ENCODE measurements around the gene EFEMP2. TPM values are rescaled to one million over a fixed set of nuclear protein-coding genes. Genes with fewer than 3 reads are reported as not detected.
A peak's percentile ranks its signal among the peaks of the same experiment; 100 is the strongest.

The EFEMP2 gene
- total and polyA plus RNA-seq, 10 of the 15 experiments (the other 5 are each of a cell fraction or from before 2014, with no cell fraction given): 0.24 to 13.2 (median 1.3) TPM; not detected in 1

DNA sequence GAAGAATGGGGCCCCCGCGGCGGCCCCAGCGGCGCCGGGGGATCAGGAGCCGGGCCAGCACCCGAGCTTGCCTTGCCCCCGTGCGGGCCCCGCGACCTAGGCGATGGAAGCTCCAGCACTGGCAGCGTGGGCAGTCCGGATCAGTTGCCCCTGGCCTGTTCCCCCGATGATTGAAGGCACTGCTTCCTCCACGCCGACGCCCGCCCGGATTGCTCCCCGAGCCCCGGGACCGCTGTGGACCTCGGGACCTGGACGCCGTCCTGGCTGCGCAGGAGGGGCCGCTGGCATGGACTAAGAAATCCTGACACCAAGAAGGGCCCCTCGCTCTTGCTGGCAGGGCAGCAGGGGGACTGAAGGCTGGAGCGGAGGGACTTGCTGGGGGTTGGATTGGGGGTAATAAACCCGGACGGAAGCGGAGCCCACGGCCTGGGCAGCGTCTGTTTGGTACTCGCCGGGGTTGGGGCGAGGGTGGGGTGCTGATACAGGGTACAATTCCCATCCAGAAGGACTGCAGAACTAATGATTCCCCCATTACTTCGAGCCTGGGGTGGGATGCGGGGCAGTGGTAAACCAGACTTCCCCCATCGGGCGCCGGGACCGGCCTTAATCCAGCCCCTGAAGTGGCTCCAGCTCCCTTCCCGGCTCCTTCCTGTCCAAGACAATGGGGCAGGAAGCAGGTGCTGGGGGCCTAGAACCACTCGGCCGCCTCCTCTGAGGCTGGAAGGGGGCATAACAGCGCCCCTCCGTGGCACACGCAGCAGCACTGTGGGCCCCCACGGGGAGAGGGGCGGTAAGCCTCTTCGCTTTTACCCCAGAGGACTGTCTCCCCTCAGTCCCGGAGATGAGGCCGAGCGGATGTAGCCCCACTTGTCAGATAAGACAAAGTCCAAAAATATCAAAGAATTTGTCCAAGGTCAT is 18.9 kb upstream of the EFEMP2 start (continued):
- TF ChIP-seq, protein P1, sequence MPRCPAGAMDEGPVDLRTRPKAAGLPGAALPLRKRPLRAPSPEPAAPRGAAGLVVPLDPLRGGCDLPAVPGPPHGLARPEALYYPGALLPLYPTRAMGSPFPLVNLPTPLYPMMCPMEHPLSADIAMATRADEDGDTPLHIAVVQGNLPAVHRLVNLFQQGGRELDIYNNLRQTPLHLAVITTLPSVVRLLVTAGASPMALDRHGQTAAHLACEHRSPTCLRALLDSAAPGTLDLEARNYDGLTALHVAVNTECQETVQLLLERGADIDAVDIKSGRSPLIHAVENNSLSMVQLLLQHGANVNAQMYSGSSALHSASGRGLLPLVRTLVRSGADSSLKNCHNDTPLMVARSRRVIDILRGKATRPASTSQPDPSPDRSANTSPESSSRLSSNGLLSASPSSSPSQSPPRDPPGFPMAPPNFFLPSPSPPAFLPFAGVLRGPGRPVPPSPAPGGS (IDR thresholded peaks at IDR 0.05; ENCODE audit: borderline replicate concordance, insufficient read depth, low read depth, low read length, poor library complexity, severe bottlenecking): no peak
- 0 out of 2 replicates have a peak, but pooled peaks have one; percentile 39 for TF ChIP-seq YY1 (IDR thresholded peaks at IDR 0.05; ENCODE audit: low read depth, low read length)
- TF ChIP-seq, protein P2, sequence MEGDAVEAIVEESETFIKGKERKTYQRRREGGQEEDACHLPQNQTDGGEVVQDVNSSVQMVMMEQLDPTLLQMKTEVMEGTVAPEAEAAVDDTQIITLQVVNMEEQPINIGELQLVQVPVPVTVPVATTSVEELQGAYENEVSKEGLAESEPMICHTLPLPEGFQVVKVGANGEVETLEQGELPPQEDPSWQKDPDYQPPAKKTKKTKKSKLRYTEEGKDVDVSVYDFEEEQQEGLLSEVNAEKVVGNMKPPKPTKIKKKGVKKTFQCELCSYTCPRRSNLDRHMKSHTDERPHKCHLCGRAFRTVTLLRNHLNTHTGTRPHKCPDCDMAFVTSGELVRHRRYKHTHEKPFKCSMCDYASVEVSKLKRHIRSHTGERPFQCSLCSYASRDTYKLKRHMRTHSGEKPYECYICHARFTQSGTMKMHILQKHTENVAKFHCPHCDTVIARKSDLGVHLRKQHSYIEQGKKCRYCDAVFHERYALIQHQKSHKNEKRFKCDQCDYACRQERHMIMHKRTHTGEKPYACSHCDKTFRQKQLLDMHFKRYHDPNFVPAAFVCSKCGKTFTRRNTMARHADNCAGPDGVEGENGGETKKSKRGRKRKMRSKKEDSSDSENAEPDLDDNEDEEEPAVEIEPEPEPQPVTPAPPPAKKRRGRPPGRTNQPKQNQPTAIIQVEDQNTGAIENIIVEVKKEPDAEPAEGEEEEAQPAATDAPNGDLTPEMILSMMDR (IDR thresholded peaks at IDR 0.05 in 2 of 3, conservative IDR thresholded peaks at IDR 0.05 in 1 of 3; ENCODE audit: control insufficient read depth in 2 of 3, extremely low read depth in 1 of 3, insufficient read depth in 1 of 3, low read depth in 3 of 3, low read length in 3 of 3): peak; percentile 54 to 58 (median 54)
- TF ChIP-seq RCOR1 (conservative IDR thresholded peaks at IDR 0.05; ENCODE audit: low read depth, low read length): no peak
- TF ChIP-seq FOXM1 (IDR thresholded peaks at IDR 0.05; ENCODE audit: low read depth, low read length): no peak
- TF ChIP-seq MEF2A (IDR thresholded peaks at IDR 0.05; ENCODE audit: insufficient read depth, low read depth, low read length): no peak
- 0 out of 2 replicates have a peak, but pooled peaks have one; percentile 27 for TF ChIP-seq MTA2 (IDR thresholded peaks at IDR 0.05; ENCODE audit: low read depth)
- 0 out of 2 replicates have a peak, but pooled peaks have one; percentile 54 for TF ChIP-seq LARP7 (IDR thresholded peaks at IDR 0.05)
- TF ChIP-seq TBL1XR1 (IDR thresholded peaks at IDR 0.05; ENCODE audit: low read depth, low read length): no peak
- TF ChIP-seq EGR1 (IDR thresholded peaks at IDR 0.05; ENCODE audit: borderline replicate concordance in 1 of 2, low read depth in 2 of 2, low read length in 2 of 2): no peak
- no peak for TF ChIP-seq CREB1 (IDR thresholded peaks at IDR 0.05; ENCODE audit: low read depth)
- TF ChIP-seq YBX1 (IDR thresholded peaks at IDR 0.05): no peak
- peak; percentile 66 for TF ChIP-seq EED (IDR thresholded peaks at IDR 0.05; ENCODE audit: low read depth)
- peak; percentile 64 for TF ChIP-seq IKZF1 (conservative IDR thresholded peaks at IDR 0.05)
- TF ChIP-seq BACH1 (IDR thresholded peaks at IDR 0.05; ENCODE audit: borderline replicate concordance): 0 out of 2 replicates have a peak, but pooled peaks have one; percentile 28
- no peak for TF ChIP-seq SIN3A (IDR thresholded peaks at IDR 0.05; ENCODE audit: low read depth, low read length)
- TF ChIP-seq PAX8 (IDR thresholded peaks at IDR 0.05): no peak
- TF ChIP-seq NBN (IDR thresholded peaks at IDR 0.05): no peak
- TF ChIP-seq RELA (IDR thresholded peaks at IDR 0.05; ENCODE audit: borderline replicate concordance, partially characterized antibody): no peak
- 0 out of 2 replicates have a peak, but pooled peaks have one; percentile 14 for TF ChIP-seq SMC3 (IDR thresholded peaks at IDR 0.05; ENCODE audit: borderline replicate concordance, low read length)
- peak; percentile 31; the same call in 1 of the 2 replicates for TF ChIP-seq PAX5 (IDR thresholded peaks at IDR 0.05; ENCODE audit: borderline replicate concordance, low read depth, low read length)
- TF ChIP-seq MEF2B (IDR thresholded peaks at IDR 0.05; ENCODE audit: partially characterized antibody, poor library complexity, severe bottlenecking): no peak
- TF ChIP-seq BRCA1 (IDR thresholded peaks at IDR 0.05; ENCODE audit: low read depth, low read length): no peak
- TF ChIP-seq, protein P3, sequence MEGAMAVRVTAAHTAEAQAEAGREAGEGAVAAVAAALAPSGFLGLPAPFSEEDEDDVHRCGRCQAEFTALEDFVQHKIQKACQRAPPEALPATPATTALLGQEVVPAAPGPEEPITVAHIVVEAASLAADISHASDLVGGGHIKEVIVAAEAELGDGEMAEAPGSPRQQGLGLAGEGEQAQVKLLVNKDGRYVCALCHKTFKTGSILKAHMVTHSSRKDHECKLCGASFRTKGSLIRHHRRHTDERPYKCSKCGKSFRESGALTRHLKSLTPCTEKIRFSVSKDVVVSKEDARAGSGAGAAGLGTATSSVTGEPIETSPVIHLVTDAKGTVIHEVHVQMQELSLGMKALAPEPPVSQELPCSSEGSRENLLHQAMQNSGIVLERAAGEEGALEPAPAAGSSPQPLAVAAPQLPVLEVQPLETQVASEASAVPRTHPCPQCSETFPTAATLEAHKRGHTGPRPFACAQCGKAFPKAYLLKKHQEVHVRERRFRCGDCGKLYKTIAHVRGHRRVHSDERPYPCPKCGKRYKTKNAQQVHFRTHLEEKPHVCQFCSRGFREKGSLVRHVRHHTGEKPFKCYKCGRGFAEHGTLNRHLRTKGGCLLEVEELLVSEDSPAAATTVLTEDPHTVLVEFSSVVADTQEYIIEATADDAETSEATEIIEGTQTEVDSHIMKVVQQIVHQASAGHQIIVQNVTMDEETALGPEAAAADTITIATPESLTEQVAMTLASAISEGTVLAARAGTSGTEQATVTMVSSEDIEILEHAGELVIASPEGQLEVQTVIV (IDR thresholded peaks at IDR 0.05; ENCODE audit: borderline replicate concordance, partially characterized antibody): no peak
- TF ChIP-seq CHD2 (IDR thresholded peaks at IDR 0.05; ENCODE audit: borderline replicate concordance, low read depth, low read length): no peak

Data from GM12878 (cell line).